Skin epidermis (tissue), 12 donors: ENCODE results near the gene CYP4F22.
"Not testable (repeated sequence)": the region's sequence is repeated elsewhere in the genome, so short reads cannot be mapped to it uniquely, and the experiment has no call there.

Experiments
- H3K27ac ChIP-seq, 21 experiments: fragments of 200-600 bp; sonication (generic) in 11 of 21; one replicate each; pipeline ENCODE4 v1.5.0; 2020; ENCODE audit warnings: mild to moderate bottlenecking in 3 of 21, inconsistent platforms in 2 of 21, moderate library complexity in 2 of 21
- H3K4me3 ChIP-seq, 7 experiments: fragments of 200-600 bp; sonication (generic) in 2 of 7; one replicate each; pipeline ENCODE4 v1.5.0; 2020; ENCODE audit warnings: inconsistent platforms in 2 of 7, mild to moderate bottlenecking in 2 of 7, moderate library complexity in 1 of 7

CYP4F22 gene

DNA sequence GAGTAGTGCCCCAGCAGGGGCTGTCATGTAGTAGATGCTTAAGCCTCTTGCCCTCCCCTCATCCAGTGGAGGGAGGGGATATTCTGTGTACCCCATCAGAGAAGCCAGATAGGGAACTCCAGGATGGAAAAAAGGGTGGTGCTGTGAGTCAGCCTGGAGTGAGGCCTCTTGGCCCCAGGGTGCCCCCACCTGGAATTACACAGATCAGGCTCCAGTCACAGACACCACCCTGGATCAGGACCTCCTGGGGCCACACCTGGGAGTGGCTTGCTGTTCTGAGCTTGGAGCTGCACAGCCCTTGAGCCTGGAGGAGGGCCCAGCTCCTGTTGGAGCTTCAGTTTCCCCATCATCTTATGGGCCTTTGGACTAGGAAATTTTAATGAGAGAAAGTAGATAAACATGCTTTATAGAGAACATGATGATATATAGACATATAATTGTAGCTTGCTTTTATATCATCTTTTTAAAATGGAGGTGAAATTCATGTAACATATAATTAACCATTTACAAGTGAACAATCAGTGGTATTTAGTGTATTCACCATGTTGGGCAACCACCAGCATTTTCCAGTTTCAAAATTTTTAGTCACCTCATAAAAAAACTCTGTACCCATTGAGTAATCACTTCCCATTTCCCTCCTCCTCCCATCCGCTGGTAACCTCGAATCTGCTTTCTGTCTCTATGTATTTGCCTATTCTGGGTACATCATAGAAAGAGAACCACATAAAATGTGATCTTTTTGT lies 24.6 kb downstream of the CYP4F22 start:
- peak overlapping the region in 6 of 21 experiments; percentile 5 to 63 (median 40) for H3K27ac ChIP-seq
- no peak overlapping the region for H3K4me3 ChIP-seq

GRCh38 chr19:15533522-15533830 lies 25.2 kb downstream of the CYP4F22 start:
- H3K27ac ChIP-seq, result peak overlapping the region in 1 of 21 experiments; percentile 21
- not testable (repeated sequence) for H3K4me3 ChIP-seq

DNA sequence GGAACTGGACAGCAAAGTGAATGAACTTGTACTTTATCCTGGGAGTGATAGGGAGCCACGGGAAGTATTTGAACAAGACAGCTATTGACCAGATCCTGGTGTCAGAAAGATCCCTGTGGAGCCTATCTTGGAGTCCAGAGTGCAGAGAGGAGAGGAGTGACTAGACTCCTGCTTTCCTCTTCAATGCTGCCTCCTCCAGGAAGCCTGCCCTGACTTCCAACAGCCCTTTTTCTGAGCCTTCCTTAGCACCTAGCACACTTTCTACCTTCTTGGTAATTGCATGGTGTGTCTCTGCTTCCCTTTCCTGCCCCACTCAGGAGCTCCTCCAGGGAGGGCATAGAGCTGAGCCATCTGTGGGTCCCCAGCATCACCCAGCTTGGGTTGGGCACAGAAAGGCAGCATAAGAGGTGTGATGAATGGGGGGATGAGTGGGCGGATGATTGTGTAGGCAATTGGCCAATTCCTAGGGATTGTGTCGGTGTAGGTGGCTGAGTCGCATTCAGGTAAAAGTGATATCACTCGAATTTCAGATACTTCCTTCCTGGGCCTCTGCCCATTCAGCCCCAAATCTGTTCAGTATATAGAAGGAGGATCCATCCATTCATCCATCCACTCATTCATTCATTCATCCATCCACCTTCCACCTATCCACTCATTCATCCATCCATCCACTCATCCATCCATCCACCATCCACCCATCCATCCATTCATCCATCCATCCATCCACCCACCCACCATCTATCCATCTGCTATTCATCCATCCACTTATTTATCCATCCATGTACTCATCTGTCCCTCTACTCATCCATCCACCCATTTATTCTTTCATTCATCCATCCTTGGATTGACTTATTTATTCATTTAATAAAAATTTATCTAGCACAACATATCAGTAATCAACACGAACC lies 26.9 kb downstream of the CYP4F22 start:
- Histone ChIP-seq H3K27ac (peak overlapping the region in 1 of 21 experiments; percentile 29), H3K4me3 (no peak overlapping the region)

DNA sequence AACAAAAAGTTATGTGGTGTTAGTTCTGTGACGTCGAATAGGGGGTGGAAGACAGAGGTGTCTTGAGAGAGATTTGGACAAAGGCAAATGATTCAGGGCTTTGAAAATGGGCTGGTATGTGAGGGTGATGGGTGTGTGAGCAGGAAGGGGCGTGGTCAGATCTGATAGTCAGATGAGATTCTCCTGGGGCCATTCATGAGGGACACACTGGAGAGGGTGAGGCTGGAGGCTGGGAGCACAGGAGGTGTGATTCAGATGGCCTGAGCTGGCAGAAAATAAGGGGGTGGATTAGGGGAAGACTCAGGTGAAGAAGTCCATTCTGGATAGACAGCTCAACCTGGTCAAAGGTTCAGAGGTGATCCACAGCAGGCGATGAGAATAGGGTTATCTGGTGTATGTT lies 28.0 kb downstream of the CYP4F22 start:
- Histone ChIP-seq H3K4me3 (no peak overlapping the region), H3K27ac (no peak overlapping the region)

GRCh38 chr19:15538774-15539173 lies 30.4 kb downstream of the CYP4F22 start:
- Histone ChIP-seq H3K27ac (no peak overlapping the region), H3K4me3 (no peak overlapping the region)

- H3K27ac ChIP-seq, result no peak overlapping the region
- H3K4me3 ChIP-seq, result no peak overlapping the region
These were observed 31.3 kb downstream of the CYP4F22 start for GRCh38 chr19:15539638-15540037.

DNA sequence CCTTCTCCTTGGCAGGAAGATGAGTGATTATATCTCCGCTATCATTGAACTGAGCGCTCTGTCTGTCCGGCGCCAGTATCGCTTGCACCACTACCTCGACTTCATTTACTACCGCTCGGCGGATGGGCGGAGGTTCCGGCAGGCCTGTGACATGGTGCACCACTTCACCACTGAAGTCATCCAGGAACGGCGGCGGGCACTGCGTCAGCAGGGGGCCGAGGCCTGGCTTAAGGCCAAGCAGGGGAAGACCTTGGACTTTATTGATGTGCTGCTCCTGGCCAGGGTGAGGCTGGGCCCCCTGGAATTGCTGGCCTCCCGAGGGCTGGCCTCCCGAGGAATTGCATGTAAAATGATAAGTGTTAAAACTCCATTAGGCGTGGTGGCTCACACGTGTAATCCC lies 32.1 kb downstream of the CYP4F22 start:
- H3K4me3 ChIP-seq, result no peak overlapping the region
- H3K27ac ChIP-seq, result no peak overlapping the region

GRCh38 chr19:15544283-15544682 lies 36.0 kb downstream of the CYP4F22 start:
- no peak overlapping the region for H3K4me3 ChIP-seq
- no peak overlapping the region for H3K27ac ChIP-seq

DNA sequence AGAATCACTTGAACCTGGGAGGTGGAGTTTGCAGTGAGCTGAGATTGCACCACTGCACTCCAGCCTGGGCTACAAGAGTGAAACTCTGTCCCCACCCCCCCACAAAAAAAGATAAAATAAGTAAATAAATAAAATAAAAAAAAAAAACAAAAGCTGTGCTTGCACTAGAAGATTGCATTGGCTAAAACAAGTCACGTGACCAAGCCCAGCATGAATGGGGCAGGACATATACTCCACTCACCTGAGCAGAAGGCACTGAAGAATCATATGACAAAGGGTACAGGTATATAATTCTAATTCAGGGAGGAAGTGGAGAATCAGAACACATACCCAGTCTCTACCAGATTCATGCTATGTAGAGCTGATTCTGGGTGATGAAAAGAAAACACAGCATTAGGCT lies 36.6 kb downstream of the CYP4F22 start:
- Histone ChIP-seq H3K27ac (no peak overlapping the region), H3K4me3 (no peak overlapping the region)

DNA sequence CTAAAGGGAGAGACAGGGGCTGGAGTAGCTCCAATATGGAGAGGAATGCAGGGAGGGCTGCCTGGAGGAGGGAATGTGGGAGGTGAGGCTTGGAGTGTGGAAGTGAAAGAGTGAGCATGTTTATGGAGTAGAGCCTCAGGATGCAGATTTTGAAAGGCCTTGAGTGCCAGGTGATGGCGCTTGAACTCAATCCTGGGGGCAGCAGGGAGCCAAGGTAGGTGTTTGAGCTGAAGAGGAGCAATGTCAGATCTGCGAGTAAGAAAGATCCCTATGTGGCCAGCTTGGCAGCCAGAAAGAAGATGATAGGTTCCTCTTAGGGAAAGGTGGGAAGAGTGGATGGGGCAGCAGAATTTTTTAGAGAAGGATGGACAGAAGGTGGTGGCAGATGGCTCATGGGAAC lies 40.3 kb downstream of the CYP4F22 start:
- H3K4me3 ChIP-seq, result no peak overlapping the region
- no peak overlapping the region for H3K27ac ChIP-seq

GRCh38 chr19:15549581-15549980 lies 41.3 kb downstream of the CYP4F22 start:
- H3K27ac ChIP-seq, result no peak overlapping the region
- no peak overlapping the region for H3K4me3 ChIP-seq

DNA sequence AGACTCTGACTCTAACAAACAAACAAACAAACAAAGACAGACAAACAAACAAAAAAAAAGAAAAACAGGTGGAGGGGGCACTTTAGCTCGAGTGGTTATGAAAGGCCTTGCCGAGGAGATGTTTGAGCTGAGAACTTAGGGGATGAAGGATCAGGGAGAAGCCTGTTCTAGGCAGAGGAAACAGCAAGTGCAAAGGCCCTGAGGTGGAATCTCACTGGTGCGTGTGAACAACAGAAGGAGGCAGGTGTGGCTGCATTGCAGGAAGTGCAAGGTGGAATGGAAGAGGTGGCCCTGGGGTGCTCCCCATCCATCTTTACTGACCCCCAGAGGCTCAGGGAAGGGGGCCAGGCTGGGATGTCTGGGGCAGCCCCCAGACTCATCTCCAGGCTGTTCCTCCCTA lies 41.9 kb downstream of the CYP4F22 start:
- Histone ChIP-seq H3K27ac (no peak overlapping the region), H3K4me3 (no peak overlapping the region)

DNA sequence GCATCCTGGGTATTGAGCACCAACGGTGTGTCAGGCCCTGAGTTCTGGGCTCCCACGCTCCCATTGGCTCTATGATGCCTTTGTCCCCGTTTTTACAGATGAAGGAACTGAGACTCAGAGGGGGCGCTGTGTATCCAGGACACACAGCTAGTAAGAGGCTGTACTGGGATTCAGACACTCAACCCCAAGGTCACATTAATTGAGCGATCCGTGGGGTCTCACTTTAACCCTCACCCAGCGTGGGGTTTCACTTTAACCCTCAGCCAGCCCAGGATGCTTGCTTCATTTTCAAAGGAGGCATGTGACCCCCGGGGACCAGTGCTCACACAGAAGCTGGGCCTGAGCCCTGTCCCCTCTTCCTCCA lies 42.6 kb downstream of the CYP4F22 start:
- Histone ChIP-seq H3K27ac (peak overlapping the region in 6 of 21 experiments; percentile 0 to 72 (median 24)), H3K4me3 (peak overlapping the region; percentile 15 to 38 (median 22))

DNA sequence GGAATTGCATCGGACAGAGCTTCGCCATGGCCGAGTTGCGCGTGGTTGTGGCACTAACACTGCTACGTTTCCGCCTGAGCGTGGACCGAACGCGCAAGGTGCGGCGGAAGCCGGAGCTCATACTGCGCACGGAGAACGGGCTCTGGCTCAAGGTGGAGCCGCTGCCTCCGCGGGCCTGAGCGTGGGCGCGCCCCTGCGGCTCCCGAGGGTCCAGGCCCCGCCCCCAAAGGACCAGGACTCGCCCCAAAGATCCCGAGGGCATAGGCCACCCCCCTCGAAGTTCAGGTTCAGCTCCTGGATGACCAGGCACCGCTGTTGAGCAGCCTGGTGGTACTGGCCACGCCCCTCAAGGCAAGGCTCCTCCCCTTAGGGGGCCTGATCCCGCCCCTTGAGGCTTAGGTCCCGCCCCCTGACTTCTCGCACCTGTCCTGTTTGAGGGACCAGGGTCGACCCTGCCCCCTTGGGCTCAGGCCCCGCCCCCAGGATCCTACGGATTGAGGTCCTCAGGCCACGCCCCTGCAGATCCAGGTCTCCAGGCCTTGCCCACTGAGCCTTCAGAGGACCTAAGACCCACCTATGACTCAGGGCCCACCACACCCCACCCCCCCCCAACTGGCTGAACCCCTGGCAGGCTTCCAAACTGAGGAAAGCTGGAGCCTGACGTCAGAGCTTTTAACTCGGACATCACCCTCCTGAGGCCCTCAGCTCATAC lies 43.1 kb downstream of the CYP4F22 start:
- Histone ChIP-seq H3K4me3 (peak overlapping the region; percentile 15 to 38 (median 22)), H3K27ac (peak overlapping the region in 6 of 21 experiments; percentile 0 to 72 (median 24))

- H3K4me3 ChIP-seq, result peak overlapping the region in 3 of 7 experiments; percentile 13 to 28 (median 25)
These were observed 46.7 kb downstream of the CYP4F22 start for GRCh38 chr19:15555021-15555420.

DNA sequence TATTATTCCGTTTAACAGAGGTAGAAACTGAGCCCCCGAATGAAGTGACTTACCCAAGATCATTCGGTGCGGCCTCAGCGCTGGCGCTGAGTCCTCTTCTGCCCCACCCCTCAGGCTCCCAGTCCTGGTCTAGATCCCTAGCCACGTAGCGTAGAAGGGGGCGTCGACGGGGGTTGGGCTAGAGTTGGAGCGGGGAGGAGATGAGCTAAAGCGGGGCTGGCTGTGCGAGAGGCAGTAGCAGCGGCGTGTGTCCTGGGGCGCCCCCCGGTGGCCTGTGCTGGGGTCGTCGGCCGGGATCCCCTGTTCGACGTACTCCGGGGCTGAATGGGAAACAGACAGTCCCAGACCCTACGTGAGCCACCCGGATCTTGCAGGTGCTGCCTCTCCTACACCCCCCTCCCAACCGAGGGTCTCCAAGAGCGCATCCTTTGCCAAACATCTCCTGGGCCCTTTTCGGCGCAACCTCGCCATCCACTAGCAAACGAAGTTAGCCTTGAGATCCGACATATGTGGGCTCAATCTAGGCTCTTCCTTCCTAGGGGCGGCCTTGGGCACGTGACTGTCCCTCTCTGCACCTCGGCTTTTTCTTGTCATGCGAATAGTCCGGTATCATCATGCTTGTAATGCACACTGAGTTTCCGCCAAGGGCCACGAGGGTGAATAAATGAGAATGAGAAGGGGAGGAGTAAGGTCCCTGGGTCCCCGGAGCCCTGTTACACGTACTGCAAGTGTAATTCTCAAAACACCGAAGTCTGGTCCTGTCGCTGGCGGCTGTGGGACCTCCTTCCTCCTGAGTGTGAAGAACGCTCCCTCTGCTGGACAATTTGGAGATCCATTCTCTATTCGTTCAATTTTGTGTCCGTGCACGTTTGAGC lies 47.7 kb downstream of the CYP4F22 start:
- H3K4me3 ChIP-seq, result peak overlapping the region; percentile 2 to 30 (median 21)
- peak overlapping the region in 12 of 21 experiments; percentile 6 to 68 (median 21) for H3K27ac ChIP-seq

More at GRCh38 chr19:15555021-15555420, 46.7 kb downstream of the CYP4F22 start:
- peak overlapping the region in 6 of 21 experiments; percentile 14 to 68 (median 28) for H3K27ac ChIP-seq

GRCh38 chr19:15556634-15557181 lies 48.4 kb downstream of the CYP4F22 start:
- peak overlapping the region in 1 of 21 experiments; percentile 68 for H3K27ac ChIP-seq
- peak overlapping the region in 1 of 7 experiments; percentile 2 for H3K4me3 ChIP-seq

GRCh38 chr19:15557223-15557622 lies 48.9 kb downstream of the CYP4F22 start:
- no peak overlapping the region for H3K4me3 ChIP-seq
- no peak overlapping the region for H3K27ac ChIP-seq

DNA sequence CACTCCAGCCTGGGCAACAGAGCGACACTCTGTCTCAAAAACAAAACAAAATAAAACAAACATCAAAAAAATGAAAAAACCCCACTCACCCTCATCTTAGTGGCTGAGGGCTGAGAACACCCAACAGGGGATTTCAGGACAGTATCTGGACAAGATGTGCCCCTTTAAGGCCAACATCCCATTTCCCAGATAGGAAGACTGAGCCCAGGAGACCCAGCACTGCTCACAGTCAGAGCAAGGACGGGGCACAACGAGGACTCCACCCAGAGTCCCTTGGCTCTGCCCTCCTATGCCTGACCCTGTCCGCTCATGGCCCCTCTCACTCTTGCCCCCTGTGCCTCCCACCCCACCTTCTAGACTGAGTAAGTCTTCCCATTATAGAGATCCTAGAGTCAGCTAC lies 53.8 kb downstream of the CYP4F22 start:
- H3K4me3 ChIP-seq, result no peak overlapping the region
- H3K27ac ChIP-seq, result no peak overlapping the region
